OCI-LY7 (cell line): ENCODE measurements around the gene LRRC10B. TPM values are rescaled to one million over a fixed set of nuclear protein-coding genes. Genes with fewer than 3 reads are reported as not detected.

Source experiments
- BruUV-seq: library from RNA; stranded (reverse); fragments of 400-500 nt; replicated peaks from 2 replicates; lab custom pipeline; 2021; lab: Mats Ljungman, UMichigan
- CTCF ChIA-PET: fragments of 300-600 bp; sonication (Branson Sonifier 250); formaldehyde crosslinking; loops from one replicate; lab custom pipeline; 2022; ENCODE audit warnings: antibody characterized with exemption; ENCODE audit not compliant: unreplicated experiment; lab: Charles Lee
- POLR2A ChIA-PET: fragments of 300-600 bp; sonication (Branson Sonifier 250); formaldehyde crosslinking; loops from one replicate; lab custom pipeline; 2022; ENCODE audit warnings: antibody characterized with exemption; lab: Charles Lee
- DNase-seq: peaks from one replicate; pipeline ENCODE4 v3.0.0-alpha.2; 2015; ENCODE audit warnings: low spot score
- H2AFZ ChIP-seq: fragments of 200-600 bp; sonication (generic), shearing (Covaris generic); 2 replicates; pipeline ENCODE4 v1.6.1; 2014; ENCODE audit warnings: mild to moderate bottlenecking, antibody characterized with exemption, low read length, moderate library complexity
- H3K27ac ChIP-seq: fragments of 200-600 bp; sonication (generic); 2 replicates; pipeline ENCODE4 v1.5.1; 2014; ENCODE audit warnings: mixed run types, low read depth, mild to moderate bottlenecking, moderate library complexity, low read length, inconsistent platforms; ENCODE audit not compliant: poor library complexity, severe bottlenecking
- H3K36me3 ChIP-seq: fragments of 200-600 bp; sonication (generic); 2 replicates; pipeline ENCODE4 v1.6.1; 2014; ENCODE audit warnings: mild to moderate bottlenecking, antibody characterized with exemption, low read length, moderate library complexity, mixed read lengths; ENCODE audit not compliant: insufficient read depth
- H3K4me1 ChIP-seq: fragments of 200-600 bp; sonication (generic); 2 replicates; pipeline ENCODE4 v1.5.1; 2014; ENCODE audit warnings: mild to moderate bottlenecking, low read length; ENCODE audit not compliant: insufficient read depth, poor library complexity, severe bottlenecking
- H3K4me2 ChIP-seq: fragments of 200-600 bp; sonication (generic); 2 replicates; pipeline ENCODE4 v1.6.1; 2014; ENCODE audit warnings: mild to moderate bottlenecking, low read length
- H3K4me3 ChIP-seq: fragments of 200-600 bp; sonication (generic); 2 replicates; pipeline ENCODE4 v1.5.1; 2014; ENCODE audit warnings: mild to moderate bottlenecking, low read depth, low read length; ENCODE audit not compliant: poor library complexity, severe bottlenecking
- H3K79me2 ChIP-seq: fragments of 200-600 bp; sonication (generic); 2 replicates; pipeline ENCODE4 v1.6.1; 2016; ENCODE audit warnings: low read depth, mild to moderate bottlenecking, low read length, moderate library complexity, mixed read lengths; ENCODE audit not compliant: insufficient read depth
- H3K9me2 ChIP-seq: fragments of 200-600 bp; sonication (generic); 2 replicates; pipeline ENCODE4 v1.6.1; 2016; ENCODE audit warnings: mild to moderate bottlenecking, low read length, mixed read lengths; ENCODE audit not compliant: insufficient read depth
- H3K9me3 ChIP-seq: fragments of 200-600 bp; sonication (generic); 2 replicates; pipeline ENCODE4 v1.6.1; 2014; ENCODE audit warnings: mild to moderate bottlenecking, mixed run types, low read length, mixed read lengths
- H4K20me1 ChIP-seq: fragments of 200-600 bp; sonication (generic); 2 replicates; pipeline ENCODE4 v1.6.1; 2014; ENCODE audit warnings: mild to moderate bottlenecking, antibody characterized with exemption, low read length, moderate library complexity, mixed read lengths; ENCODE audit not compliant: insufficient read depth
- EZH2phosphoT487 ChIP-seq: fragments of 200-600 bp; sonication (generic); IDR thresholded peaks from 2 replicates; pipeline ENCODE4 v1.6.1; 2018; ENCODE audit warnings: low read depth, borderline replicate concordance, mild to moderate bottlenecking, mixed run types, antibody characterized with exemption, low read length, moderate library complexity, mixed read lengths
- intact Hi-C: fragments of 100-400 bp; cut with micrococcal nuclease; formaldehyde crosslinking; loops from one replicate; pipeline ENCODE4 v1.10.0; 2022; ENCODE audit not compliant: unreplicated experiment
- total RNA-seq, 2 experiments: library from RNA; depleted of rRNA in 1 of 2; stranded (reverse); fragments of >200 nt in 1 of 2; shearing (Covaris generic) in 1 of 2; gene quantifications; 2 replicates each; pipeline ENCODE4 v1.2.3, GENCODE V29; 2014 to 2022
- TF ChIP-seq, protein P1 (sequence below): fragments of 200-600 bp; sonication (generic); conservative IDR thresholded peaks from 2 replicates; pipeline ENCODE4 v1.5.1; 2014; ENCODE audit warnings: mild to moderate bottlenecking, antibody characterized with exemption, low read length, moderate library complexity, mixed read lengths

Gene LRRC10B
- total RNA-seq, 2 experiments from 2014 or later: not detected

DNA sequence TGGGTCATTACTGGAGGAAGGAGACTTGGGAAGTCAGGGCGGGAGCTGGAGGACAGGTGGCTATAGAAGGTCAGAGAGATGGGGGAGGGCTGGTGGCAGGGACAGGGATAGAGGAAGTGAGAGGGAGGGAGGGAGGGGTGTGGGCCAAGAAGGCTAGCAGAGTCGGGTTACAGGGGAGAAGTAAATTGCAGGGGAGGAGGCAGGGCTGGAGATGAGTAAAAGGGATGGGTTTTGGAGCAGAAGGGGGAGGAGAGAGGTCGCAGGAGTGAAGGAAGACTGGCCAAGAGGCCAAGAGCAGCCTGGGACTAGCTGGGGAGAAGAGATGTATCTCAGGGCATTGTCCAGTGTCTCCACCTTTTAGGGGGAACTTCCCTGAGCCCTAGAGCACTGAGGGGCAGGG is 33.0 kb downstream of the LRRC10B start:
- Histone ChIP-seq H2AFZ (no peak overlapping the region), H3K4me2 (no peak overlapping the region)
- CTCF ChIA-PET: no interaction called here

GRCh38 chr11:61542024-61542461 is 33.5 kb downstream of the LRRC10B start:
- Histone ChIP-seq H2AFZ (no peak overlapping the region), H3K9me2 (no peaks in the 10 kb centered on the region), H3K79me2 (no peaks in the 10 kb centered on the region), H3K36me3 (no peaks in the 10 kb centered on the region), H3K27ac (no peak overlapping the region), H3K4me2 (no peak overlapping the region), H3K4me1 (peaks cover 7% of the 10 kb centered on the region), H4K20me1 (no peaks in the 10 kb centered on the region), H3K4me3 (no peak overlapping the region), H3K9me3 (no peaks in the 10 kb centered on the region)
- intact Hi-C loops: no loop called here
- no TSS peak for BruUV-seq
- DNase-seq: no peak
- POLR2A ChIA-PET: no interaction called here
- TF ChIP-seq, protein P1, sequence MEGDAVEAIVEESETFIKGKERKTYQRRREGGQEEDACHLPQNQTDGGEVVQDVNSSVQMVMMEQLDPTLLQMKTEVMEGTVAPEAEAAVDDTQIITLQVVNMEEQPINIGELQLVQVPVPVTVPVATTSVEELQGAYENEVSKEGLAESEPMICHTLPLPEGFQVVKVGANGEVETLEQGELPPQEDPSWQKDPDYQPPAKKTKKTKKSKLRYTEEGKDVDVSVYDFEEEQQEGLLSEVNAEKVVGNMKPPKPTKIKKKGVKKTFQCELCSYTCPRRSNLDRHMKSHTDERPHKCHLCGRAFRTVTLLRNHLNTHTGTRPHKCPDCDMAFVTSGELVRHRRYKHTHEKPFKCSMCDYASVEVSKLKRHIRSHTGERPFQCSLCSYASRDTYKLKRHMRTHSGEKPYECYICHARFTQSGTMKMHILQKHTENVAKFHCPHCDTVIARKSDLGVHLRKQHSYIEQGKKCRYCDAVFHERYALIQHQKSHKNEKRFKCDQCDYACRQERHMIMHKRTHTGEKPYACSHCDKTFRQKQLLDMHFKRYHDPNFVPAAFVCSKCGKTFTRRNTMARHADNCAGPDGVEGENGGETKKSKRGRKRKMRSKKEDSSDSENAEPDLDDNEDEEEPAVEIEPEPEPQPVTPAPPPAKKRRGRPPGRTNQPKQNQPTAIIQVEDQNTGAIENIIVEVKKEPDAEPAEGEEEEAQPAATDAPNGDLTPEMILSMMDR: no peak
- TF ChIP-seq EZH2phosphoT487: no peak
- CTCF ChIA-PET: no interaction called here

More for the DNA sequence above, 33.0 kb downstream of the LRRC10B start:
- Histone ChIP-seq H3K9me3 (no peaks in the 10 kb centered on the region), H4K20me1 (no peaks in the 10 kb centered on the region), H3K79me2 (no peaks in the 10 kb centered on the region), H3K4me1 (peaks cover 7% of the 10 kb centered on the region), H3K4me3 (no peak overlapping the region), H3K36me3 (no peaks in the 10 kb centered on the region), H3K27ac (no peak overlapping the region), H3K9me2 (no peaks in the 10 kb centered on the region)
- intact Hi-C loops: no loop called here
- DNase-seq: peak; percentile 9
- POLR2A ChIA-PET: no interaction called here
- BruUV-seq: no TSS peak
- no peak for TF ChIP-seq EZH2phosphoT487
- TF ChIP-seq, protein P1: no peak

GRCh38 chr11:61542705-61543104 is 34.2 kb downstream of the LRRC10B start:
- Histone ChIP-seq H3K4me1 (peaks cover 7% of the 10 kb centered on the region), H3K9me2 (no peaks in the 10 kb centered on the region), H4K20me1 (no peaks in the 10 kb centered on the region), H3K4me3 (no peak overlapping the region), H3K36me3 (no peaks in the 10 kb centered on the region), H3K9me3 (no peaks in the 10 kb centered on the region), H2AFZ (no peak overlapping the region), H3K4me2 (no peak overlapping the region), H3K79me2 (no peaks in the 10 kb centered on the region), H3K27ac (no peak overlapping the region)
- no peak for TF ChIP-seq EZH2phosphoT487
- TF ChIP-seq, protein P1: no peak
- DNase-seq: no peak
- POLR2A ChIA-PET: no interaction called here
- no TSS peak for BruUV-seq
- intact Hi-C loops: no loop called here
- CTCF ChIA-PET: no interaction called here
